ENCODE measurements around the gene PRKG1. TPM values are rescaled to one million over a fixed set of nuclear protein-coding genes. Genes with fewer than 3 reads are reported as not detected.

PRKG1 gene
- total RNA-seq, 1 donor from 2014 or later = 0.17 TPM

DNA sequence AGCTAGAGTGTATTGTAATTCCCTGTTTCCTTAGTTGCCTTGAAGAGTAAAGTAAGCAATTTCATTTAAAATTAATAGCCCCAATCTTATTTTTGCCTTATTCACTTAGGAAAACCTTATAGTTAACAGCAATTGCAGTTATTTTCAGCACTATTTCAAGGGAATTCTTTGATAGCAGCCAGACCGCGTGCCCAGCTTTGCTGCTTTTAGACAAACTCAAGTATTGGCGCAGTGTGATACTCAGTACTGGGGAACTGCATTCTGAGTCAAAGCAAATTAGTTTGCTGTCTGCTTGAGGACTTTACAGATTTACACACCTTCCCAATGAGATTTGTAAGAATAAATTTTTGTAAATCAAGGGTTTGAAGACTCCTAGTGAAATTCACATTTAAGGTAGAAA is 21.2 kb downstream of the PRKG1 start:
- TF ChIP-seq, protein P1, sequence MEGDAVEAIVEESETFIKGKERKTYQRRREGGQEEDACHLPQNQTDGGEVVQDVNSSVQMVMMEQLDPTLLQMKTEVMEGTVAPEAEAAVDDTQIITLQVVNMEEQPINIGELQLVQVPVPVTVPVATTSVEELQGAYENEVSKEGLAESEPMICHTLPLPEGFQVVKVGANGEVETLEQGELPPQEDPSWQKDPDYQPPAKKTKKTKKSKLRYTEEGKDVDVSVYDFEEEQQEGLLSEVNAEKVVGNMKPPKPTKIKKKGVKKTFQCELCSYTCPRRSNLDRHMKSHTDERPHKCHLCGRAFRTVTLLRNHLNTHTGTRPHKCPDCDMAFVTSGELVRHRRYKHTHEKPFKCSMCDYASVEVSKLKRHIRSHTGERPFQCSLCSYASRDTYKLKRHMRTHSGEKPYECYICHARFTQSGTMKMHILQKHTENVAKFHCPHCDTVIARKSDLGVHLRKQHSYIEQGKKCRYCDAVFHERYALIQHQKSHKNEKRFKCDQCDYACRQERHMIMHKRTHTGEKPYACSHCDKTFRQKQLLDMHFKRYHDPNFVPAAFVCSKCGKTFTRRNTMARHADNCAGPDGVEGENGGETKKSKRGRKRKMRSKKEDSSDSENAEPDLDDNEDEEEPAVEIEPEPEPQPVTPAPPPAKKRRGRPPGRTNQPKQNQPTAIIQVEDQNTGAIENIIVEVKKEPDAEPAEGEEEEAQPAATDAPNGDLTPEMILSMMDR (conservative IDR thresholded peaks at IDR 0.05; ENCODE audit: low read depth, low read length) = no peak
- no peak for DNase-seq (ENCODE audit: low read depth)
- H3K4me3 ChIP-seq (ENCODE audit: low read depth, low read length) = no peak overlapping the region

DNA sequence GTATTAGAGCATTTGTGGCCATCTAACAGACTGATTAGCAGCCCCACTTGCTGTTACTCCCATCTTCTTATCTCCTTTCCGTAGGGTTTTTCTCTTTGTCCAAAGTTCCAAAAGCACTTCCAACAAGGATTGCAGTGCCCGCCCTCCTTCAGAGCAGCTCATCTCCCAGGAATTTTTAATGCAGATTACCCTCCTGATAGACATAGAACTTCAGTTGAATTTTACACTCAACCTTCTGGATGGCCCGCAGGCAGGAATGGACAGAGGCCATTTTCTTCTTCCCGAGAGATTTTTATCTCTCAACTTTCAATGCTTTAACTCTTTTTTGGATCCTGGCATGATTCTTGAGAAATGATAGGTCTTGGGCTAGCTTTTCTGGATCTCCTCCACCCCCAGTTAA is 23.3 kb downstream of the PRKG1 start:
- H3K4me3 ChIP-seq (ENCODE audit: low read depth, low read length) = no peak overlapping the region
- TF ChIP-seq, protein P1 (conservative IDR thresholded peaks at IDR 0.05; ENCODE audit: low read depth, low read length) = no peak
- no peak for DNase-seq (ENCODE audit: low read depth)

DNA sequence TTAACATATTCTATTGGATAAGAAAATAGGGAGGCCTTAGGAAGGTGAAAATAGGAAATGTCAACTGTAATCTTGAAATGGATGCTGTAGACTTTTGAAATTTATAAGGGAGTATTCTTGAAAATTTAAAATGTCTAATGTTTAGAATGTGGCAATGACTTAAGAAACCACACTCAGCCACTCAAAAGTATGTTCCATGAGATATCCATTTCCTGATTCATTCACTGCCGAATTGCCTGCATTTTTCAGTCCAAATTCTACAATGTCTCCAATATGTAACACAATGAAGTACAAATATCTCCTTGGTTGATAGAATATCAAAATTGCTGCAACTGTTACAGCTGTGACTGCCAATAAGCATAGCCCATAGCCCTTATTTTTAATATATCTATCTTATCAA is 25.9 kb downstream of the PRKG1 start:
- no peak for DNase-seq (ENCODE audit: low read depth)
- TF ChIP-seq, protein P1 (conservative IDR thresholded peaks at IDR 0.05; ENCODE audit: low read depth, low read length) = no peak
- H3K4me3 ChIP-seq (ENCODE audit: low read depth, low read length) = no peak overlapping the region

DNA sequence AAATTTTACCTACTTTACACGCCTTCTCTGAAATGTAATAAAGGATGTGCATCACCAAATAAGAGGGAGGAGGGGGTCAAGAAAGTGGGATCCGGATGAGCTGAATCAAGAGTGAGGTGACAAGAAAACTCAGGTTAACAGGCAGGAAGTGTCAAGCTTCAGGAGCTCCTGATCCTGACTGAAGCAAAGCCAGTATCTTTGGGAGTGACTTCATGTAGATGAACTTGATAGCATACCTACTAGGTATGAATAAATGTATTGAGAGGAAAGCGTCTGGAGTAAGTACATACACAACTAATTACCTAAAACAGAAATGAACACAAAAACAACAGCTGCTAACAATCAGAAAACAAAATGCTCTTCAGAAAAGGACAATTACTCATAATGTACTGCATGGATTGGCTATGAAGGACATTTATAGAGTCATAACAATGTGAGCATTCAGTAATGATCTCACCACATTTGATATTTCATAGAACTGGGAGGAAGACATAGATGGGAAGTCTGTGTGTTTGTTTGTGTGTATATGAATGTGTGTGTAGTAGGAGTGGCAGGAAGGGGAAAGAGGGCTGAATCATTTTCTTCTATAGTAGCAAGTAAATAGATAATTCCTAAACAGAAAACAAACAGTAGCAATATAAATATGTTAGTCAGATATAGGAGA is 29.4 kb downstream of the PRKG1 start:
- DNase-seq (ENCODE audit: low read depth) = no peak
- TF ChIP-seq, protein P1 (conservative IDR thresholded peaks at IDR 0.05; ENCODE audit: low read depth, low read length) = no peak
- no peak overlapping the region for H3K4me3 ChIP-seq (ENCODE audit: low read depth, low read length)

DNA sequence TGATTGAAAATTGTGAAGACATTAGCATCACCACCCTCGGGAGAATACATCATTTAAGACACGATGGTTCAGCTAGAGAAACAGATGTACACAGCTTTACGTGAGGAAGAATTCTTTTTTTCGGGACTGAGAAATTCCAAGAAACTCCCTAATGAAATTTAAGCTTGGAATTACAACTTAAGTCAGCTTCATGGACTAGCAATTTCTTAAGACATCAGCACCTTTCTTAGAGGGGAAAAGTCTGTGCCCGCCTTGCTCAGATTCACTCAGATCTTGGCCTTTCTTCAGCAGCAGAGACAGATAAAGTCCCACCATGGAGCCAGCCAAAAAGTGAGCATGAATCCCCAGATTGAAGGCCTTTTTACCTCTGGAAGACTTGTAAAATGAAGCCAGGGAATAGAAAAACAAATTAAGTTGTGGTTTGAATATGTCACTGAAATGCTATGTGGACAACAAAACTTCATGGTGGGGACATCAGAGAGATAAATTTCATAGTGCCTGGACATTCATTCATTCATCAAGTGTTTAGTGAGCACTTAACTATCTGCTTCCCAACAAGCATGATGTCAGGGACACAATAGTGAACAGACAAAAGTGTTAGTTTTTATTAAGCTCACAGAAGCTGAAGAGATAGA is 32.1 kb downstream of the PRKG1 start:
- TF ChIP-seq, protein P1 (conservative IDR thresholded peaks at IDR 0.05; ENCODE audit: low read depth, low read length) = no peak
- no peak overlapping the region for H3K4me3 ChIP-seq (ENCODE audit: low read depth, low read length)
- DNase-seq (ENCODE audit: low read depth) = no peak

DNA sequence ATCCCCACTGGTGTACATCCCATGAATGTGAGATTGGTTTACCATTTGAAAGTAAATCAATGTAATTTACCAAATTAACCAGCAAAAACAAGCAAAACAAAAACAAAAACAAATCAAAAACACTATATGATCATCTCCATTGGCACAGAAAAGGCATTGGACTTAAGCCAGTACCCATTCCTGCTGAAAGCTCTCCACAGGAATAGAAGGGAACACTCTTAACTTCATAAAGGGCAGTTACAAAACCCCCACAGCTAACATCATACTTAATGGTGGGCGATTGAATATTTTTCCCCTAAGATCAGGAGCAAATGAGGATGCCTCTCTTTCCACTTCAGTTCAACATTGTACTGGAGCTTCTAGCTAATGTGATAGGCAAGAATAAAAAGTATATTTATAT is 34.1 kb downstream of the PRKG1 start:
- no peak overlapping the region for H3K4me3 ChIP-seq (ENCODE audit: low read depth, low read length)
- TF ChIP-seq, protein P1 (conservative IDR thresholded peaks at IDR 0.05; ENCODE audit: low read depth, low read length) = no peak
- no peak for DNase-seq (ENCODE audit: low read depth)

All from epithelial cell of proximal tubule (primary cell).